Mucosa of descending colon (tissue), 3 donors: ENCODE measurements around the gene FAM162A. TPM values are rescaled to one million over a fixed set of nuclear protein-coding genes. Genes with fewer than 3 reads are reported as not detected.

Experiments used
- ATAC-seq: fragments of 200-7000 bp; cut with Tn5 transposase; one replicate; pipeline ENCODE4 v1.9.1; 2020; ENCODE audit warnings: mild to moderate bottlenecking, moderate library complexity
- DNase-seq, 3 donors: peaks; one replicate each; pipeline ENCODE4 v3.0.0-alpha.2; 2020
- H3K36me3 ChIP-seq: fragments of 200-600 bp; one replicate; pipeline ENCODE4 v1.8.0; 2021; ENCODE audit warnings: low read depth, mild to moderate bottlenecking
- H3K4me1 ChIP-seq: fragments of 200-600 bp; one replicate; pipeline ENCODE4 v1.8.0; 2021; ENCODE audit warnings: low read depth, mild to moderate bottlenecking
- H3K4me3 ChIP-seq: fragments of 200-600 bp; one replicate; pipeline ENCODE4 v1.8.0; 2021; ENCODE audit warnings: mild to moderate bottlenecking
- H3K9me3 ChIP-seq: fragments of 200-600 bp; one replicate; pipeline ENCODE4 v1.8.0; 2021; ENCODE audit warnings: mild to moderate bottlenecking
- intact Hi-C, 2 donors: fragments of 100-400 bp; cut with DNase I in 1 of 2; cut with micrococcal nuclease in 1 of 2; formaldehyde crosslinking; loops; one replicate each; pipeline versions ENCODE4 v1.11.0 to v1.11.1; 2022; cut with DNase I, micrococcal nuclease
- total RNA-seq, 3 donors: library from RNA; stranded (reverse); fragmentation: NEBNext Ultra II Directional in 2 of 3; extraction: Animal tissue kit (Norgen Biotek cat#: 25700) in 2 of 3; gene quantifications; one replicate each; pipeline versions ENCODE4 v1.2.1 to v1.2.4, GENCODE V29; 2021 to 2023
- TF ChIP-seq, protein P1 (sequence below): fragments of 200-600 bp; IDR thresholded peaks from one replicate; pipeline ENCODE4 v1.8.0; 2022; ENCODE audit warnings: antibody characterized with exemption, mild to moderate bottlenecking
- donor health status: DM: no; HTN: no; CAD: no; lungs with moderate emphysema.
- donor health status: DM: no; HTN: no; CAD: no.
- donor health status: DM: no; HTN: yes; CAD: no.

FAM162A gene
- total RNA-seq, 3 donors from 2014 or later = 111 to 206 (median 152) TPM

DNA sequence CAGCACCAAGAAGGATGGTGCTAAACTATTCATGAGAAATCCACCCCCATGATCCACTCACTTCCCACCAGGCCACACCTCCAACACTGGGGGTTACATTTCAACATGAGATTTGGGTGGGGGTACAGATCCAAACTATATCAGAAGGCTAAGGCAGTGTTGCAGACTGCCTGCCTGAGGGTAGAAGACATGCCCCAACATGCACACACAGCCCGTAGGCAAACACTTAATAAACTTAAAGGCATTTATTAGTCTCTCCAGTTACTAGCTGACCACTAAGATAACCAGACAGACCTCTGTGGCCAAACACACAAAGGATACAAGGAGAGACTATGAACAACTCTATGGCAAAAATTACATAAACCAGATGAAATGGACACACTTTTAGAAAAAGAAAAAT lies 10.2 kb downstream of the FAM162A start:
- Histone ChIP-seq H3K36me3 (no peaks in the 10 kb centered on the region), H3K4me1 (no peaks in the 10 kb centered on the region), H3K4me3 (no peak overlapping the region), H3K9me3 (no peaks in the 10 kb centered on the region)
- TF ChIP-seq, protein P1, sequence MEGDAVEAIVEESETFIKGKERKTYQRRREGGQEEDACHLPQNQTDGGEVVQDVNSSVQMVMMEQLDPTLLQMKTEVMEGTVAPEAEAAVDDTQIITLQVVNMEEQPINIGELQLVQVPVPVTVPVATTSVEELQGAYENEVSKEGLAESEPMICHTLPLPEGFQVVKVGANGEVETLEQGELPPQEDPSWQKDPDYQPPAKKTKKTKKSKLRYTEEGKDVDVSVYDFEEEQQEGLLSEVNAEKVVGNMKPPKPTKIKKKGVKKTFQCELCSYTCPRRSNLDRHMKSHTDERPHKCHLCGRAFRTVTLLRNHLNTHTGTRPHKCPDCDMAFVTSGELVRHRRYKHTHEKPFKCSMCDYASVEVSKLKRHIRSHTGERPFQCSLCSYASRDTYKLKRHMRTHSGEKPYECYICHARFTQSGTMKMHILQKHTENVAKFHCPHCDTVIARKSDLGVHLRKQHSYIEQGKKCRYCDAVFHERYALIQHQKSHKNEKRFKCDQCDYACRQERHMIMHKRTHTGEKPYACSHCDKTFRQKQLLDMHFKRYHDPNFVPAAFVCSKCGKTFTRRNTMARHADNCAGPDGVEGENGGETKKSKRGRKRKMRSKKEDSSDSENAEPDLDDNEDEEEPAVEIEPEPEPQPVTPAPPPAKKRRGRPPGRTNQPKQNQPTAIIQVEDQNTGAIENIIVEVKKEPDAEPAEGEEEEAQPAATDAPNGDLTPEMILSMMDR = no peak
- intact Hi-C loops = loop anchor here (10.0 kb wide), 2 partner anchors 281 to 291 kb away; partner anchors contain the start of gene PARP14 (in 1 of the 2)
- ATAC-seq (no peak), DNase-seq (no peak)

DNA sequence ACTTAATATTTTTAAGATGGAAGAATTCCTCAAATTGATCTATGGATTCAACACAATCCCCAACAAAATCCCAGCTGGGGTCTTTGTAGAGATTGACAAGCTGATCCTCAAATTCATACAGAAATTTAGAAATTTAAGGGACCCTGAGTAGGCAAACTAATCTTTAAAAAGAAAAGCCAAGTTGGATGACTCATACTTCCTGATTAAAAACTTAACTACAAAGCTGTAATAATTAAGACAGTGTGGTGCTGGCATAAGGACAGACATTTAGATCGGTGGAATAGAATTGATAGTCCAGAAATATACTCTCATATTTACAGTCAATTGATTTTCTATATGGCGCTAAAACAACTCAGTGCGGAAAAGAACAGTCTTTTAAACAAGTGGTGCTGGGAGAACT lies 11.6 kb downstream of the FAM162A start:
- Histone ChIP-seq H3K9me3 (no peaks in the 10 kb centered on the region), H3K4me3 (no peak overlapping the region), H3K4me1 (no peaks in the 10 kb centered on the region), H3K36me3 (no peaks in the 10 kb centered on the region)
- no peak for ATAC-seq
- TF ChIP-seq, protein P1 = no peak
- no peak for DNase-seq
- intact Hi-C loops = loop anchor here (10.0 kb wide), 2 partner anchors 279 to 289 kb away; partner anchors contain the start of gene PARP14 (in 1 of the 2)

DNA sequence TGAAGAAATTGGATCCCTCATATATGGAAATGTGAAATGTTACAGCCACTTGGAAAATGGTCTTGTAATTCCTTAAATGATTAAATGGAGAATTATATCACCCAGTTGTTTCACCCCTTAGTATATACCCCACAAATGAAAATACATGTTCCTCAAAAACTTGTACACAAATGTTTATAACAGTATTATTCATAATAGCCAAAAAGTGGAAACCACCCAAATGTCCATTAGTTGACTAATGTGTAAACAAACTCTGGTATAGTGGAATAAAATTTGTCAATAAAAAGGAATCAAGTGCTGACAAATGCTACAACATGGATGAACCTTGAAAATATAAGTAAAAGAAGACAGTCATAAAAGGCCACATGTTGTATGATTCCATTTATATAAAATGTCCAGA lies 12.5 kb downstream of the FAM162A start:
- no peaks in the 10 kb centered on the region for H3K4me1 ChIP-seq

DNA sequence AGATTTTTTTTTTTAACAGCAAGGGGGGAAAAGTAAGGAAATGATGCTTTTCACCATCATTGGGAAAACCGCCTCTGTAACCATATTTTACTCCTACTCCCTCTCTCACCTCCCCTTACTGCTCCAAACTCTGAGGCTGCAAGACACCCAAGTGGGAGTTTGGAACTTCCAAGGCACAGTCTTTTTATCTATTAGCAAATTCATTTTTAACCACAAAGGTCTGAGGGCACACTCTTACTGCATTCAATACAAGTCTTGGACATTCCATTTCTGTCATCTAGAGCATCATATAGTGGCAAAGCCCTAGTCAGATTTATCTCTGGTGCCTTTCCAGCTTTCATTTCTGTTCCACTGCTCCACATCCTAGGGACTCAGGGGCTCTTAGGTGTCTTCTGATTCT lies 13.2 kb downstream of the FAM162A start:
- ATAC-seq (no peak), DNase-seq (no peak)
- intact Hi-C loops = loop anchor here (10.0 kb wide), 2 partner anchors 278 to 288 kb away; partner anchors contain the start of gene PARP14 (in 1 of the 2)
- no peaks in the 10 kb centered on the region for H3K9me3 ChIP-seq
- TF ChIP-seq, protein P1 = no peak
- no peaks in the 10 kb centered on the region for H3K4me1 ChIP-seq
- H3K36me3 ChIP-seq = no peaks in the 10 kb centered on the region
- no peak overlapping the region for H3K4me3 ChIP-seq

More for the DNA sequence above, 12.5 kb downstream of the FAM162A start:
- Histone ChIP-seq H3K4me3 (no peak overlapping the region), H3K9me3 (no peaks in the 10 kb centered on the region), H3K36me3 (no peaks in the 10 kb centered on the region)
- intact Hi-C loops = loop anchor here (10.0 kb wide), 2 partner anchors 278 to 288 kb away; partner anchors contain the start of gene PARP14 (in 1 of the 2)
- TF ChIP-seq, protein P1 = no peak
- no peak for DNase-seq
- no peak for ATAC-seq

DNA sequence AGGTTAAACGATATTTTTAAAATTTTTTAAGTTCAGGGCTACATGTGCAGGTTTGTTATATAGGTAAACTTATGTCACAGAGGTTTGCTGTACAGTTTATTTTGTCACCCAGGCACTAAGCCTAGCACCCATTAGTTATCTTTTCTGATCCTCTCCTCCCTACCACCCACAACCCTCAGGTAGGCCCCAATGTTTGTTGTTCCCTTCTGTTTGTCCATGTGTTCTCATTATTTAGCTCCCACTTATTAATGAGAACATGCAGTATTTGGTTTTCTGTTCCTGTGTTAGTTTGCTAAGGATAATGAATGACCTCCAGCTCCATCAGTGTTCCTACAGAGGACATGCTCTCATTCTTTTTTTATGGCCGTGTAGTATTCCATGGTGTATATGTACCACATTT lies 14.9 kb downstream of the FAM162A start:
- DNase-seq (no peak), ATAC-seq (no peak)
- H3K9me3 ChIP-seq = no peaks in the 10 kb centered on the region
- no peaks in the 10 kb centered on the region for H3K36me3 ChIP-seq
- TF ChIP-seq, protein P1 = no peak
- no peak overlapping the region for H3K4me3 ChIP-seq
- H3K4me1 ChIP-seq = no peaks in the 10 kb centered on the region
- intact Hi-C loops = loop anchor here (10.0 kb wide), 2 partner anchors 276 to 286 kb away; partner anchors contain the start of gene PARP14 (in 1 of the 2)
